H4 (cell line): ENCODE data around the gene FAF1. TPM values are rescaled to one million over a fixed set of nuclear protein-coding genes. Genes with fewer than 3 reads are reported as not detected.
A peak's percentile ranks its signal among the peaks of the same experiment; 100 is the strongest.
"Not testable (repeated sequence)": the region's sequence is repeated elsewhere in the genome, so short reads cannot be mapped to it uniquely, and the experiment has no call there.

Experiments used
- DNase-seq: peaks from one replicate; pipeline ENCODE4 v3.0.0-alpha.2; 2015; ENCODE audit warnings: low spot score
- total RNA-seq: library from RNA; depleted of rRNA; stranded (reverse); fragments of >200 nt; shearing (Covaris generic); gene quantifications from 2 replicates; pipeline ENCODE4 v1.2.3, GENCODE V29; 2014; rRNA removed

FAF1 gene
- 91.9 and 97.3 TPM in 2 replicates for total RNA-seq

DNA sequence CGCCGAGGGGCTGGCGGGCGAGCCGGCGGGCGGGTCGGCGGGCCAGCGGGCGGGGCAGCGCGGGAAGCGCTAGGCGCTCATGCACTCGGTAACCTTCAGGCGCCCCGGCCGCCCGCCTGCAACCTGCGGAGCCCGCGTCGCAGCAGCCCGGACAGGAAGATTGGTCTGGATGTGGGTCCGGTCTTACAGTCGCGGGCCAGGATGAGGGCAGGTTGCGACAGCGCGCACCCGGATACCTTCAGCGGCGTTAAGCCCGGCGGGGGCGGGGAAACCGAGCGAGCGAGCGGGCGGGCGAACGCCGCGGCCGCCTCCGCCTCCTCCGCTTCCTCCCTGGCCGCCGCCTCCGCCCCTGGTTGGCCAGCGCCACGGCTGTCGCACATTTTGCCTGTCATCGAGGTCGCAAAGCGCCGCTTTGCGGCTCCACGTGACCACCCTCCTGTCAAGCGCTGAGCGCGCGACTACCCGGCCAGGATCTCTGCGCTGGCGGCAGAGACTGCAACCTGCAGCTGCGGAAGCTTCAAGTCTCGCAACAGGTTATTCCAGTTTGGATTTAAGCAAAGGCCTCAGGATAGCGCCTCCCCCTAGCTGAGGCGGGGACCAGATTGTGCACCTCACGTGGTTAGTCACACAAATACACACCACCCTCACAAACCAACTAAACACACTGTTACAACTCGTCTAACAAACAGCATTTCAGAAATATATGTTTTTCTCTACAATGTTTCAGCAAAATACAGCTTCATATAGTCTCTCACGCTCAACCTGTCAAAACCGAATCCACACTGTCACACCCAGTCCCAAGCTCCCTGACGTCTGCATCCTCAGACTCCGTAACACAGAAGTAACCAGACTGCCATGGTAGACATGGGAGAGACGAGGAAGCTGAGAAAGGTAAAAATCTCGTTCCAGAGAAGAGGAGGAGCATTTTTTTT lies at the start of gene FAF1:
TSS of gene FAF1 (minus strand) at position 355 of the 932 bp plus-strand sequence. CDS start 456 bp downstream, outside the sequence.
- peak; percentile 97 for DNase-seq

DNA sequence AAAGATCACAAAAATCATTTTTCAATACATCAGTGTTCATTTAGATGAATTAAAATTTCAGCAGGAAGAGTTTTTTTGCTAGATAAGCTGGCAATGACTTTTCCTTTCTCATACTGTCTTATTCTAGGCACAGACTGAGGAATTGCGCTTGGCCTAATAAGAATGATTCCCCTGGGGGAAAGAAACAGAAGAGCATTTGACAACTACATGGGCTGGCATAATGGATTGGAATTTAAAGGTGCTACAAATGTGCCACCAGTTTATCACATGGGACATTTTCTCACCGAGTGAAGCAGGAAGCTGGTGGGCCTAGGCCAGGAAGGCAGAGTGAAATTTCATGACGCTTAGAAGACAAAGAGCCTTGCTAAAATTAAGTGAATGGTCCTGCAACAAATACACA lies 49.3 kb upstream of the FAF1 start:
- no peak for DNase-seq

DNA sequence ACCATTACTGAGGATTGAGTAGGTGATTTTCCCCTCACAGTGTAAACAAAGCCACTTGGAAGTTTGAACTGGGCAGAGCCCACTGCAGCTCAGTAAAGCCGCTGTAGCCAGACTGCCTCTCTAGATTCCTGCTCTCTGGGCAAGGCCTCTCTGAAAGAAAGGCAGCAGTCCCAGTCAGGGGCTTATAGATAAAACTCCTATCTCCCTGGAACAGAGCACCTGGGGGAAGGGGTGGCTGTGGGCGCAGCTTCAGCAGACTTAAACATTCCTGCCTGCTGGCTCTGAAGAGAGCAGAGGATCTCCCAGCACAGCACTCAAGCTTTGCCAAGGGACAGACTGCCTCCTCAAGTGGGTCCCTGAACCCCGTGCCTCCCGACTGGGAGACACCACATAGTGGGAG lies 45.5 kb upstream of the FAF1 start:
- DNase-seq, result not testable (repeated sequence)

DNA sequence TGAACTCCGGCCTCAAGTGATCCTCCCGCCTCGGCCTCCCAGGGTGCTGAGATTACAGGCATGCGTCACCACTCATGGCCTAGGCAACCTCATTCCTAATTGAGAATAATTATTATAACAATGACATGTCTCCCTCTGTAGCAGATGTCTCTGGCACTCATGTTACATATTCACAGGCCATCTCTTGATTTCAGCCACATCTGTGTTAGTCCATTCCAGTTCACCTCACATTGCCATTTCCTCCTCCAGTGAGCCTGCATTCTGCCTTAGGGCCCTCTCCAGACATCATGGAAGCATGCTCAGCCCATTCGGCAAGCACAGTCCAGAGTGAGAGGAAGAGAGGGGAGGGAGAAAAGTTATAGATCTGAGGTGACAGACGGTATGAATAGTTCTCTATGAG lies 42.4 kb upstream of the FAF1 start:
- DNase-seq, result no peak

DNA sequence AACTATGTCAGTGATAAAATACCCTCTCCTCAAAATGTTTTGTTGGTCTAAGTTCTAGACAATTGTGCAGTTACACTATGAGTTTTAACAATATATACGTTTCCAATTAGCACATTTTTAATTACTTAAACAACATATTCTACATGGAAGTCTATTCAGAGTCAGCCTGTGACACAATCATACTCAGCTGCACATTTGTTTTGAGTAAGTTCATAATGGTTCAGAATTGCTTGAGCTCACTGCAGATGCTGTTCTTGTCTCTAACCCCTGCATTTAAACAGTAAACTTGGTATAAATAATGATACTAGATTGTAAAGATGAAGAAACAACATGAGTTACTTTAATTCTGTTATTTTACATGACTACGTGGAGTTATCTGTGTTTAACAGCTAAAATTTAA lies 40.6 kb upstream of the FAF1 start:
- DNase-seq, result no peak

DNA sequence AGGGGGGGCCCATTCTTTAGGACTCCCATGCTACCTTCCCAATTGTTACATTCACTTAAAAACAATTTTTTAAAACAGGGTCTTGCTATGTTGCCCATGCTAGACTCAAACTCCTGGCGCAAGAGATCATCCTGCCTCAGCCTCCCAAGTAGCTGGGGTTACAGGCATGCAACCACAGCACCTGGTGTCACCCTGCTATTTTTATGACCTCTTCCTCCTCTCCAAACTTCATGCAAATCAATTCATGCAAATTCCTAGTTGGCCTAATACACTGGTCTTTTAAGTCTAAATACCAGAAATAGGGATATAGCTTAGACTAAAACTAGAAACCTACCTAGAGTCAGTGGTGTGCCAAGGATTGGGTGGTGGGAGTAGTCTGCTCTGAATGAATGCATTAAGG lies 40.1 kb upstream of the FAF1 start:
- DNase-seq, result no peak

DNA sequence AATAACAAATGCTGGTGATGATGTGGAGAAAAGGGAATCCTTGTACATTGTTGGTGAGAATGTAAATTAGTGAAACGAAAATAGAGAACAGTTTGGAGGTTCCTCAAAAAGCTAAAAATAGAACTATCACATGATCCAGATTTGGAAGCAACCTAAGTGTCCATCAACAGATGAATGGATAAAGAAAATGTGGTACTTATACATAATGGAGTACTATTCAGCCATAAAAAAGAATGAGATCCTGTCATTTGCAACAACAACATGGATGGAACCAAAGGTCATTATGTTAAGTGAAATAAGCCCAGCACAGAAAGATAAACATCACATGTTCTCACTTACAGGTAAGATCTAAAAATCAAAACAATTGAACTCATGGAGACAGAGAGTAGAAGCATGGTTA lies 39.3 kb upstream of the FAF1 start:
- not testable (repeated sequence) for DNase-seq

DNA sequence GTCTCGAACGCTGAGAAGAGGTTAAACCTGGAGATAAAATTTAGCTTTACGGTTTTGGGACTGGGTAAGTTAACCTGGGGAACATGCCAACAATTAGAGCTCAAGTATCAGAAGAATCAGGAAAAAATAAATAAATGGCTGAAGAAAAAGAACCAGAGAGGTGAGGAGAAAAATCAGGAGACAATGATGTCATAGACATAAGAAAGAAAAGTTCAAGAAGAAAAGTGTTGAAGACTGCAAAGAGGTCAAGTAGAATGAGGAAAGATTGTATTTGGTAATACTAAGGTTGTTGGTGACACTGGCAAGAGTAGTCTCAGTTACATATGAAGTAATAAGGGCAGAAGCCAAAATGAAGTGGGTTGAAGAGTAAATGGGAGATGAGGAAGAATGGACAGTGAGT lies 36.0 kb upstream of the FAF1 start:
- no peak for DNase-seq

DNA sequence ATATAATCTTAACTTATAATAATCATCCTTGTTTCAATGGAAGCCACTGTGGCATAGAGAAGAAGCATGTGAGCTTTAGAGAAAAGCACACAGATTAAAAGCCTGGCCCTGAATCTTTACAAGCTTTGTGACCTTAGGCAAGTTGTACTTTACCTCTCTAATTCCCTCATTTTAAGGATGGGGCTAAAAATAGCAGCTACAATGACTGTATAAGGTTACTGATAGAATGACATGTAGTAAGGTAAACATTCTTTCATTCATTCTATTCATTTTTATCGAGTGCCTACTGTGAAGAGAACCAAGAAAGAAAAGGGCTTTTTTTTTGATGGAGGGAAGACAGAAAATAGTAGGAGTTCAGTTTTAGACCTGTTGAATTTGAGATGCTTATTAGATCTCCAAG lies 35.6 kb upstream of the FAF1 start:
- DNase-seq, result no peak

DNA sequence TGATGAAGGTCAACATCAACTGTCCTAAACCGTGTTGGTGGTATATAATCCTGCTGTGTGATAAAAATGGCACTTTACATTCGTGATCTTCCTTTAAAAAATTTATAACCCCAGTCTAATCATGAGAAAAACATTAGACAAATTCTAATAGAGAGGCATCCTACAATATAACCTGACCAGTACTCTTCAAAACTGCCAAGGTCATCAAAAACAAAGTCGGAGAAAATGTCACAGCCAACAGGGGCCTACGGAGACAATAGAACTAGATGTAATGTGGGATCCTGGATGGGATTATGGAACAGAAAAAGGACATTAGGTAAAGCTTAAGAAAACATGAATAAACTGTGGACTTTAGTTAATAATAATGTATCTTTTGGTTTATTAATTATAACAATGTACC lies 34.9 kb upstream of the FAF1 start:
- no peak for DNase-seq

DNA sequence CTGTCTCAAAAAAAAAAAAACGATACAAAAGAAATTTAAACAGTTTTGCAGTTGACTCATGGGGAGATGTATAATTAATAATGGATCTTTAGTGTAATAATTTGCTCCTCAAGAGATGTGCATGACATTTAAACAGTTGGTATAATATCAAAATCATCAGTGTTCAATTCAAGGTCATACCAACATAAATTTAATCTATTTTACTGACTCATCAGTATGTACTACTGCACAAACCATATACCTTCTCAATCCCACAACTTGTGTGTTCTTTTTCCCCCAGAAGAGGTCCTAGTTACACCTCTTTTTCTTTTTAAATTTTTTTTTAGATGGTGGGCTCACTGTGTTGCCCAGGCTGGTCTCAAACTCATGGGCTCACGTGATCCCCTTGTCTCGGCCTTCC lies 33.6 kb upstream of the FAF1 start:
- DNase-seq, result no peak

DNA sequence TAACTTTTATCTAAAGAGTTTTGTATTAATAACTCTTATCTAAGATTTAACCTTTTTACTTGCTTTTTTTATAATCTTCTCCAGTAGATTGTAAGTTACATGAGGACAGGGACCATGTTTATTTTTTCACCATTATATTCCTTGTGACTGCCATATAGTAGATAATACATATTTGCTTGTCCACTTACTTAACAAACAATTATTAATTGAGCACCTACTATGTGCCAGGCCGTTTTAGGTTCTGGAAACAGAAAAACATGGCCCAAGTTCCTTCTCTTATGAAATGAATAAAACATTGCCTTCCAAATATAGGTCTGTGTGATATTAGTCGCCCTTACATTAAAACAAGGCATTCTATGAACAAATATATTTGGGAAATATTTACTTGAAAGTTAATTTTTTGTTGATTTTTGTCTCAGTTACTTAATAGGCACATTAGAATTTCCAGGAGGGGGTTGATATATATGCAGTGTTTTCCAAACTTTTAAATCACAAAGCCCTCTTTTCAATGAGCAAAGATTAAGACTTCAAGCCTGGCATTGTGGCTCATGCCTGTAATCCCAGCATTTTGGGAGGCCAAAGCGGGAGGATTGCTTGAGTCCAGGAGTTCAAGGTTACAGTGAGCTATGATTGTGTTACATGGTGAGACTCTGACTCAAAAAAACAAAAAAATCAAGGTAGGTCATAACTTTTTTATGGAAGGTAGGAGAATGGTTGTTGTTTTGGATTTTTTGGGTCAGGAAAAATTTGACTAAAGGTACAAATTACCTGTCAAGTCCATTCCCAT lies 32.7 kb upstream of the FAF1 start:
- no peak for DNase-seq

DNA sequence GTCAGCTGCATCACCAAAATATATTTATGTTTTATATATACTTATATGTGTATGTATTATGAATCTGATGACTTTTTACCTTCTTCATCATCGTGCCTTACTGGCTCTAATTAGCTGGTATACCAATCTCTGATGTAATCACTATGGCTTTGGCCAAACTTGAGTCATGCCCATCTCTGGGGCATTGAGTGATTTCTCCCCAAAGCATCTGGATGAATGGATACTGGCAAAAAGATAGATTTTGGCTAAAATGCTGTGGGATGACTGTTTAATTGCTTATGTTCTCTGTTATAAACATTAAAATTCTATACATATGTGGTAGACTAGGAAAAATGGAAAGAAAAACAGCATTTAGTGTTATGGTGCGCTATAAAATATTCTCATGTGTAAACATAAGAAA lies 29.6 kb upstream of the FAF1 start:
- no peak for DNase-seq

DNA sequence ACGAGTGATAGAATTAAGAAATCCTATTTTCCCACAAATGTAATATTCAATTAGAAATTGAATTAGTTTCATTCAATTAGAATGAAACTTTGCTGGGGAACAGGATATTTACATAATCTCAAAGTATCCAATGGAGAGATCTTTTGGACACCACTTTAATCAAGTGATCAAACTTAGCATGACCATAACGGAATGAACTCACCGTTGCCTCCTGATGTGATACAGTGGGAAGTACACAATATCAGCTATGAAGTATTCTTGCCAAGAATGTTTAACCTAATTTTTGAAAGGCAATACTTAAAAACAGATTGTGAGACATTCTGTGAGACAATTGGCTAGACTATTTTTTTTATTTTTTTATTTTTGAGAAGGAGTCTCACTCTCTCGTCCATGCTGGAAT lies 26.6 kb upstream of the FAF1 start:
- DNase-seq, result no peak

DNA sequence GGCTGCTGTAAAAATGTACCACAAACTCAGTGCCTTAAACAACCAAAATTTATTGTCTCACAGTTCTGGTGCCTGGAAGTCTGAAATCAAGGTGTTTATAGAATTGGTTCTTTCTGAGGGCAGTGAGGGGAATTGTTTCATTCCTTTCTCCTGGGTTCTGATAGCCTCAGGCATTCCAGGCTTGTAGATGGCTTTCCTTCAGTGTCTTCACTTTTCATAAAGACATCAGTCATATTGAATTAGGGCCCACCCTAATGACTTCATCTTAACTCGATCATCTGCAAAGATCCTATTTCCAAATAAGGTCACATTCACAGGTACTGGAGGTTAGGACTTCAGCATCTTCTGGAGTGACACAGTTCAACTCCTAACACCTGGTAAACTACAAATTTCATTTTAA lies 25.0 kb upstream of the FAF1 start:
- DNase-seq, result peak; percentile 39

DNA sequence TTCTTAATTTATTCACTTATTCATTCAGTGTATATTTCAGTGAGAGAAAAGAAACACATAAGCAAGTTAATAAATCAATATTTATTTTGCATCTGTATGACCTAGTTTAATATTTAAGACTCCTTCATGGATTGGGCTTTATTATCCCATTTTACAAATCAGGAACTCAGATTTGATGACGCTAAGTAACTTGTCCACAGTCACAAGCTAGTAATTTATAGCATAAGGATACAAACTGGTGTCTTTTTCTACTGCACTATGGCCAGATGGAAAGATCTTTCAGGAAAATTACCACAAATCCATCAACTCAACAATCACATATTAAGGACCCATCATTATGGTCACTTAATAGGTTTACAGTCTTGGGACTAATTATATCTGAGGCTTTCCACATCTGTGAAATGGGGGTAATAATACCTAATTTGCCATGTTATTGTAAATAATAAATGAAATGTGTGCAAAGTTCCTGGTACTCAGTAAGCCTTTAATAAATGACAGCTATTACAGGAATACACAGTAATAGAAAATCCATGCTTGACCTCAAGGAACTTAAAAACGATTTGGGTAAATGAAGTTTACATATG lies 23.2 kb upstream of the FAF1 start:
- no peak for DNase-seq

DNA sequence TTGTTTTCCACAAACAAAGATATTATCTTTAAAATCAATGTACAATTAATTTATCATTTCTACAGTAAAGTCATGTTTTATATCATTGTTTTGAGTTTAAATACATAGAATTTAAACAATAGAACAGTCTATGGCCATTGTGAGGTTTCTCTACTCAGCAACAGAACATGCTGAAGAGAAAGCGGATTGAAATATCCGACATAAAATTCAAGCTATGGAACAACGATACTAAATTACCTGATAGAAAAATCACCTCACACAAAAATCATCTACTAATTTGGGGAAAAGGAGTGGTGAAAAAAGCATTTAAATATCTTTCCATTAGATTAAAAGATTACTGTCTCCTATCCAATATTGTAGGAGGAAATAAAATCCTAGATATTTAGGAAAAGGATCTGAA lies 22.5 kb upstream of the FAF1 start:
- no peak for DNase-seq

DNA sequence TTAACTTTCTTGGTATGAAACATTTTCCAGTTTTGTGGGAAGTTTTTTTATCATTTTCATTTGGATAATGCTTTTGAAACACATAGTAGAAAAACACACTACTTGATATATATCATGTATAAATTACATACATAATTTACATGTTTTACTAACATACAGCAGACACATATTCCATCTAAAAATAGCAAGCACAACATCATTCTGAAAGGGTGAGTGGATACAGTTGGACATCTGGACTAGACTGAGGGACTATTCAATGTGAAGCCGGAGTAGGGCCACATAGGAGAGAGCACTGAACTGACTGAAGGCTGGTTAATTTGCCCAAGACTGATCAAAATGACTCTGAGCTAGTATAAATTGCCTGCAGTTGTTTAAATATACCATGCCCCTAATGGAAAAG lies 21.7 kb upstream of the FAF1 start:
- peak; percentile 50 for DNase-seq

DNA sequence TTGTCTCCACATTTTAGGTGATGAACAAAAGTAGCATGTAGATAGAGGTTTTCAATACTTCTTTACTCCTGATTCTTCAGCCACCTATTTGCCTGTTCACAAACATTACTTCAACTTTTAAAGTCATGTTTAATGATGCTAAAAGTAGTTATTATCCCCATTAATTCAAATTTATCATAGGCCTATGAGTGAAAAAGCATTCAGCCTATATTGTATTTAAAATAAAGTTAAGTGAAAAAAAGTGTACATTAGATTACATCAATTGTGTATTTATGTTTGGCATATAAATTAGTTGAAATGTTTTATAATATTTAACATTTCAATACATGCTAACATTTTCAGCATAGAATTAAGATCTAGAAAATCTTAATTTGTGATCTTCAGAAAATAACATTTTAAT lies 20.4 kb upstream of the FAF1 start:
- DNase-seq, result no peak

DNA sequence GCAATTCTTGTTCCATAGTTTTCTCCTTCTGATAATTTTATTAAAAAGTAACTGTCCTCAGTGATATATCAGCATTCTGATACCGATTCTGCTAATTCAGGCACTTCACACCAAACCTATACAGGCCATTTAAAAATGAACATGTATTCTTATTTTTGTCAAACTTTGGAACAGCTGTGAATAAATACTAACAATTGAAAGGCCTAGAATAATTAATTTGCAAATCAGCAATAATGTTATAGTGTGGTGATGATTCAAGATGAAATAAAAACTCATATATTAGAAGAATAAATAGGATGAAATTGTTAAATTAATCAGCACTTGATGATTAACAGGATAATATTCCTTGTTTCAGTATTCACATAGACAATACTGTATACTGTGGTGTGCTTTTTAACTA lies 19.9 kb upstream of the FAF1 start:
- DNase-seq, result no peak

DNA sequence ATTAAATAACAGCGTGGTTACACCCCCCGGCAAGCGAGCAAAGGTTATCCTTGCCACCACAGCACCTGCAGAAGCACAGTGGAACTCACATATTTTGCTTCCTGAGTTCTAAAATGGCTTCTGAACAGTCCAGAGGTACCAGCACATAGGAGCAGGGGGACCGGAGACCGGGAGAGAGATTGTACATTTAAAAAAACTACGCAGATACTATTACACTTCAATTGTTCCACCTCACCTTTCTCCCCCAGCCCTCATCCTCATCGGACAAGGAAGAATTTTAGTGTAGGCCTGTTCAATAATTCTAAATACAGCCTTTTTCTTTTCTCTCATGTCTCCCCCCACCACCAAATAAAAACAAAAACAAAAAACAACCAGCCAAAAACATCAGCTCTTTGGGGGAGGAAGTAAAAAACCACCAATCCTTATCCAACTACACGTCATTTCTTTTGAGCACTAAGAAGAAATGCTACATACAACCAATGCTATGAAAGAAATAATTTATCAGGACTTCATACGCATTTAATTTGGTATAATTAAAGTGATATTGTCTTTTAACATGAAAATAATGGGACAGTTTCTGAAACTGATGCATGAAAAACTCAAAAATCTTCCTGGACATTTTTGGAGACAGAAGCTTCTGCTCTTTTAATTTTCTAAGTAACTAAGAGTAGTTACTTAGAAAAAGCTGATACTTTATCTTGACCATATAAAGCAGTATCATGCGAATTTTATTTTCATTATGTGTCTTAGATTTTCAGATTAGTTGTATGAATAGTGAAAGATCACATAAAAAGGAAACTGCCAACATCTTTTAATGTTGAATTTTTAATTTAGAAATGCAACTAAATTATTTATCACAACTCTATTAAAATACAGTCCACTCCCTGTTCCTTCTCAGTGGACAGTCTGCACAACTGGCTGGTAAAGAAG lies 19.1 kb upstream of the FAF1 start:
- peak; percentile 68 for DNase-seq
